Breast epithelium (tissue), 3 donors: ENCODE data around the gene ATP7B.

ENCODE experiments used
- CTCF ChIP-seq, 3 donors: fragments of 450-650 bp; IDR thresholded peaks; one replicate each; pipeline ENCODE4 v1.5.1; 2016 to 2017; ENCODE audit warnings: antibody characterized with exemption in 3 of 3, mild to moderate bottlenecking in 3 of 3, moderate library complexity in 3 of 3
- POLR2AphosphoS5 ChIP-seq, 3 donors: sonication (generic); formaldehyde crosslinking; IDR thresholded peaks; one replicate each; pipeline ENCODE4 v1.6.1; 2017; ENCODE audit warnings: antibody characterized with exemption in 3 of 3

GRCh38 chr13:51943721-51944120 lies 67.5 kb downstream of the ATP7B start:
- TF ChIP-seq CTCF (IDR thresholded peaks at IDR 0.05) (no peak), POLR2AphosphoS5 (IDR thresholded peaks at IDR 0.05) (no peak)
